DND-41 (cell line): ENCODE measurements around the gene DGKG.

Experiments
- ATAC-seq: fragments of 200-7000 bp; cut with Tn5 transposase; 3 replicates; pipeline ENCODE4 v1.9.1; 2021; ENCODE audit warnings: low read depth; ENCODE audit not compliant: insufficient read depth
- DNase-seq: peaks from one replicate; pipeline ENCODE4 v3.0.0-alpha.2; 2020
- H2AFZ ChIP-seq: 2 replicates; pipeline ENCODE4 v1.6.0; 2012; ENCODE audit warnings: low read depth, low read length
- H3K27ac ChIP-seq: 2 replicates; pipeline ENCODE4 v1.5.1; 2012; ENCODE audit warnings: low read length, inconsistent platforms
- H3K27me3 ChIP-seq: fragments of 200-600 bp; sonication (generic); 2 replicates; pipeline ENCODE4 v1.6.0; 2012; ENCODE audit warnings: low read length, mild to moderate bottlenecking, inconsistent platforms; ENCODE audit not compliant: insufficient read depth, poor library complexity
- H3K36me3 ChIP-seq: 2 replicates; pipeline ENCODE4 v1.5.1; 2012; ENCODE audit warnings: low read length, inconsistent platforms; ENCODE audit not compliant: insufficient read depth
- H3K4me1 ChIP-seq: 2 replicates; pipeline ENCODE4 v1.5.1; 2012; ENCODE audit warnings: mild to moderate bottlenecking, low read length; ENCODE audit not compliant: insufficient read depth
- H3K4me2 ChIP-seq: 2 replicates; pipeline ENCODE4 v1.6.0; 2012; ENCODE audit warnings: mild to moderate bottlenecking, moderate library complexity, low read length, inconsistent platforms; ENCODE audit not compliant: insufficient read depth
- H3K4me3 ChIP-seq, 2 experiments: fragments of 200-600 bp in 1 of 2; shearing (Covaris generic) in 1 of 2; 2 replicates each; pipeline ENCODE4 v1.5.1; 2012 to 2016; ENCODE audit warnings: inconsistent platforms in 2 of 2, low read length in 2 of 2, mild to moderate bottlenecking in 2 of 2, low read depth in 1 of 2, moderate library complexity in 1 of 2
- H3K79me2 ChIP-seq: 2 replicates; pipeline ENCODE4 v1.6.0; 2012; ENCODE audit warnings: low read length, inconsistent platforms; ENCODE audit not compliant: insufficient read depth
- H3K9ac ChIP-seq: 2 replicates; pipeline ENCODE4 v1.6.0; 2012; ENCODE audit warnings: low read depth, mild to moderate bottlenecking, inconsistent platforms, low read length, moderate library complexity
- H3K9me3 ChIP-seq: 2 replicates; pipeline ENCODE4 v1.5.1; 2012; ENCODE audit warnings: low read length, moderate library complexity, mild to moderate bottlenecking, inconsistent platforms; ENCODE audit not compliant: insufficient read depth, severe bottlenecking
- H4K20me1 ChIP-seq: 2 replicates; pipeline ENCODE4 v1.6.0; 2012; ENCODE audit warnings: low read length; ENCODE audit not compliant: insufficient read depth
- CTCF ChIP-seq: IDR thresholded peaks from 2 replicates; pipeline ENCODE4 v1.5.1; 2012; ENCODE audit warnings: borderline replicate concordance, low read length, moderate library complexity, mild to moderate bottlenecking; ENCODE audit not compliant: poor library complexity, severe bottlenecking; ENCODE audit errors: extremely low read depth
- EZH2 ChIP-seq: IDR thresholded peaks from 3 replicates; pipeline ENCODE4 v1.6.1; 2012; ENCODE audit warnings: borderline replicate concordance, low read depth, mild to moderate bottlenecking, moderate library complexity, low read length, inconsistent platforms; ENCODE audit not compliant: severe bottlenecking

DGKG gene

GRCh38 chr3:186290796-186291195 is 71.2 kb downstream of the DGKG start:
- Histone ChIP-seq H3K27ac (no peak overlapping the region), H3K4me3 (no peak overlapping the region), H3K9me3 (no peaks in the 10 kb centered on the region), H3K4me1 (no peaks in the 10 kb centered on the region), H3K79me2 (no peaks in the 10 kb centered on the region), H3K27me3 (peaks cover 7% of the 10 kb centered on the region), H3K9ac (no peak overlapping the region), H3K4me2 (no peak overlapping the region), H3K36me3 (no peaks in the 10 kb centered on the region), H4K20me1 (no peaks in the 10 kb centered on the region), H2AFZ (no peak overlapping the region)
- no peak for ATAC-seq
- TF ChIP-seq CTCF = no peak
- no peak for TF ChIP-seq EZH2
- DNase-seq = no peak

GRCh38 chr3:186287711-186288110 is 74.3 kb downstream of the DGKG start:
- Histone ChIP-seq H3K4me3 (no peak overlapping the region), H3K79me2 (no peaks in the 10 kb centered on the region), H2AFZ (no peak overlapping the region), H3K27me3 (peaks cover 4% of the 10 kb centered on the region), H4K20me1 (no peaks in the 10 kb centered on the region), H3K4me1 (no peaks in the 10 kb centered on the region), H3K9me3 (no peaks in the 10 kb centered on the region), H3K27ac (no peak overlapping the region), H3K9ac (no peak overlapping the region), H3K36me3 (no peaks in the 10 kb centered on the region), H3K4me2 (no peak overlapping the region)
- TF ChIP-seq EZH2 (no peak), CTCF (no peak)
- no peak for ATAC-seq
- DNase-seq = no peak

GRCh38 chr3:186286114-186286513 is 75.9 kb downstream of the DGKG start:
- ATAC-seq (no peak), DNase-seq (no peak)
- TF ChIP-seq CTCF = no peak
- no peak for TF ChIP-seq EZH2
- Histone ChIP-seq H3K27me3 (peaks cover 10% of the 10 kb centered on the region), H3K79me2 (no peaks in the 10 kb centered on the region), H4K20me1 (no peaks in the 10 kb centered on the region), H3K4me1 (no peaks in the 10 kb centered on the region), H2AFZ (no peak overlapping the region), H3K9me3 (no peaks in the 10 kb centered on the region), H3K36me3 (no peaks in the 10 kb centered on the region), H3K9ac (no peak overlapping the region), H3K4me3 (no peak overlapping the region), H3K4me2 (no peak overlapping the region), H3K27ac (no peak overlapping the region)

- Histone ChIP-seq H3K9me3 (no peaks in the 10 kb centered on the region), H3K4me1 (no peaks in the 10 kb centered on the region), H3K4me3 (no peak overlapping the region), H3K27me3 (peaks cover 7% of the 10 kb centered on the region), H3K36me3 (no peaks in the 10 kb centered on the region), H3K9ac (no peak overlapping the region), H3K79me2 (no peaks in the 10 kb centered on the region), H3K4me2 (no peak overlapping the region), H3K27ac (no peak overlapping the region), H4K20me1 (no peaks in the 10 kb centered on the region), H2AFZ (no peak overlapping the region)
- TF ChIP-seq EZH2 = no peak
- no peak for TF ChIP-seq CTCF
- ATAC-seq (no peak), DNase-seq (no peak)
Measured at GRCh38 chr3:186284661-186285060, 77.4 kb downstream of the DGKG start.
